Prostate gland (tissue), 2 donors: ENCODE data around the gene CAMK2D.

Source experiments
- POLR2A ChIP-seq: fragments of 450-650 bp; IDR thresholded peaks from one replicate; pipeline ENCODE4 v1.6.1; 2016; ENCODE audit warnings: antibody characterized with exemption, mild to moderate bottlenecking
- POLR2AphosphoS5 ChIP-seq: sonication (generic); formaldehyde crosslinking; IDR thresholded peaks from one replicate; pipeline ENCODE4 v1.6.1; 2017; ENCODE audit warnings: antibody characterized with exemption
- TF ChIP-seq, protein P1 (sequence below), 4 experiments: fragments of 200-600 bp in 2 of 4; fragments of 450-650 bp in 2 of 4; sonication (generic) in 2 of 4; IDR thresholded peaks; 1 replicate in 3 of 4; 2 replicates in 1 of 4; pipeline ENCODE4 v1.5.1; 2016 to 2019; ENCODE audit warnings: antibody characterized with exemption in 4 of 4, mild to moderate bottlenecking in 2 of 4, moderate library complexity in 2 of 4

DNA sequence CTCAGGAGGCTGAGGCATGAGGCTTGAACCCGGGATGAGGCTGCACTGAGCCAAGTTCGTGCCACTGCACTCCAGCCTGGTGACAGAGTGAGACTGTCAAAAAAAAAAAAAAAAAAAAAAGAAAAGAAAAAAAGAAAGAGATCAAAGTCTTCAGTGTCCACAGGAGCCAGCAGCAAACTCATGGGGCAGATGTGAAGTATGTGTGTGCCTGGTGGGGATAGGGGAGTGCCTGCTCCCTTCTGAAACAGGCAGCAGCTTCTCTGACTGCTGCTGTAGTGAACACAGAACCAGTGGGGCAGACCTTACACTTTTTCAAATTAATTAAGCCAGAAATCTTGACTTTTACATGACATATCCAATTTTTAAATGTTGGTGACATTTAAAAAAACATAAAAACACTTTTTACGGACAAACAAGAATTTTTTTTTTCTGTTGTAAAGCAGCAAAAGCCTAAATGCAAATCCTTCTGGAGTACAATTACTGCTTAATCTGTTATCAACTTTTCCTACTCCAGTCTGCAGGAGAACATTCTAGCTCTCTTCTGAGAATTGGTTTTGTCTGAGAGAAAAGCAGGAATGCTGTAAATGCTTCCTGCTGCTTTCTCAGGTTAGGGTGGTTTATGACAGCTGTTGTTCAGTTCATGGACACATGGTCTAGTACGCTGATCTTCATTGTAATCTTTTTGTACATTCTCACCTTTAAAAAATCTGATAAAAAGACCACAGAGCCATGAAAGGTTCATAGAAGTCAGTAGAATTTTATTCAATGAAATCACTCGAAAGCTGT, 311.1 kb downstream of the CAMK2D start:
- TF ChIP-seq, protein P1, sequence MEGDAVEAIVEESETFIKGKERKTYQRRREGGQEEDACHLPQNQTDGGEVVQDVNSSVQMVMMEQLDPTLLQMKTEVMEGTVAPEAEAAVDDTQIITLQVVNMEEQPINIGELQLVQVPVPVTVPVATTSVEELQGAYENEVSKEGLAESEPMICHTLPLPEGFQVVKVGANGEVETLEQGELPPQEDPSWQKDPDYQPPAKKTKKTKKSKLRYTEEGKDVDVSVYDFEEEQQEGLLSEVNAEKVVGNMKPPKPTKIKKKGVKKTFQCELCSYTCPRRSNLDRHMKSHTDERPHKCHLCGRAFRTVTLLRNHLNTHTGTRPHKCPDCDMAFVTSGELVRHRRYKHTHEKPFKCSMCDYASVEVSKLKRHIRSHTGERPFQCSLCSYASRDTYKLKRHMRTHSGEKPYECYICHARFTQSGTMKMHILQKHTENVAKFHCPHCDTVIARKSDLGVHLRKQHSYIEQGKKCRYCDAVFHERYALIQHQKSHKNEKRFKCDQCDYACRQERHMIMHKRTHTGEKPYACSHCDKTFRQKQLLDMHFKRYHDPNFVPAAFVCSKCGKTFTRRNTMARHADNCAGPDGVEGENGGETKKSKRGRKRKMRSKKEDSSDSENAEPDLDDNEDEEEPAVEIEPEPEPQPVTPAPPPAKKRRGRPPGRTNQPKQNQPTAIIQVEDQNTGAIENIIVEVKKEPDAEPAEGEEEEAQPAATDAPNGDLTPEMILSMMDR (IDR thresholded peaks at IDR 0.05): no peak
- TF ChIP-seq POLR2A: no peak
- no peak for TF ChIP-seq POLR2AphosphoS5
